ENCODE measurements around the gene PRDX6.

GRCh38 chr1:173495609-173496267 is 18.6 kb downstream of the PRDX6 start:
- TF ChIP-seq CTCF (IDR thresholded peaks at IDR 0.05; ENCODE audit: insufficient read depth, low read depth, low read length), result no peak
- no peak for TF ChIP-seq EZH2 (IDR thresholded peaks at IDR 0.05; ENCODE audit: insufficient read depth, low read length)

Measured in astrocyte (in vitro differentiated cells and primary cell).